ENCODE measurements around the gene B4GALT2.

B4GALT2 gene

GRCh38 chr1:44016041-44016889 is 37.3 kb downstream of the B4GALT2 start:
- no peak for DNase-seq (ENCODE audit: extremely low read depth, insufficient read length)
- no peak for TF ChIP-seq CTCF (IDR thresholded peaks at IDR 0.05; ENCODE audit: insufficient read depth, low read length, poor library complexity, severe bottlenecking)
- Histone ChIP-seq H3K4me3 (replicated peaks; ENCODE audit: low read depth, low read length) (no peak overlapping the region), H3K36me3 (ENCODE audit: control insufficient read depth, insufficient read depth, low read length) (no peaks in the 10 kb centered on the region), H3K27me3 (replicated peaks; ENCODE audit: control insufficient read depth, insufficient read depth, low read length) (no peaks in the 10 kb centered on the region; the same call in 1 of the 2 replicates)

GRCh38 chr1:44016890-44017400 is 37.9 kb downstream of the B4GALT2 start:
- Histone ChIP-seq H3K36me3 (ENCODE audit: control insufficient read depth, insufficient read depth, low read length) (no peaks in the 10 kb centered on the region), H3K4me3 (replicated peaks; ENCODE audit: low read depth, low read length) (no peak overlapping the region), H3K27me3 (replicated peaks; ENCODE audit: control insufficient read depth, insufficient read depth, low read length) (no peaks in the 10 kb centered on the region; the same call in 1 of the 2 replicates)
- no peak for DNase-seq (ENCODE audit: extremely low read depth, insufficient read length)
- no peak for TF ChIP-seq CTCF (IDR thresholded peaks at IDR 0.05; ENCODE audit: insufficient read depth, low read length, poor library complexity, severe bottlenecking)

GRCh38 chr1:44019466-44019948 is 40.5 kb downstream of the B4GALT2 start:
- Histone ChIP-seq H3K4me3 (replicated peaks; ENCODE audit: low read depth, low read length) (no peak overlapping the region), H3K27me3 (replicated peaks; ENCODE audit: control insufficient read depth, insufficient read depth, low read length) (no peaks in the 10 kb centered on the region; the same call in 1 of the 2 replicates), H3K36me3 (ENCODE audit: control insufficient read depth, insufficient read depth, low read length) (no peaks in the 10 kb centered on the region)
- TF ChIP-seq CTCF (IDR thresholded peaks at IDR 0.05; ENCODE audit: insufficient read depth, low read length, poor library complexity, severe bottlenecking), result no peak
- no peak for DNase-seq (ENCODE audit: extremely low read depth, insufficient read length)

GRCh38 chr1:44020464-44020863 is 41.5 kb downstream of the B4GALT2 start:
- TF ChIP-seq CTCF (IDR thresholded peaks at IDR 0.05; ENCODE audit: insufficient read depth, low read length, poor library complexity, severe bottlenecking), result no peak
- no peaks in the 10 kb centered on the region; the same call in 1 of the 2 replicates for H3K27me3 ChIP-seq (replicated peaks; ENCODE audit: control insufficient read depth, insufficient read depth, low read length)
- DNase-seq (ENCODE audit: extremely low read depth, insufficient read length), result no peak
- H3K4me3 ChIP-seq (replicated peaks; ENCODE audit: low read depth, low read length), result no peak overlapping the region
- H3K36me3 ChIP-seq (ENCODE audit: control insufficient read depth, insufficient read depth, low read length), result no peaks in the 10 kb centered on the region

- Histone ChIP-seq H3K27me3 (replicated peaks; ENCODE audit: control insufficient read depth, insufficient read depth, low read length) (no peaks in the 10 kb centered on the region; the same call in 1 of the 2 replicates), H3K36me3 (ENCODE audit: control insufficient read depth, insufficient read depth, low read length) (no peaks in the 10 kb centered on the region), H3K4me3 (replicated peaks; ENCODE audit: low read depth, low read length) (no peak overlapping the region)
- DNase-seq (ENCODE audit: extremely low read depth, insufficient read length), result no peak
- no peak for TF ChIP-seq CTCF (IDR thresholded peaks at IDR 0.05; ENCODE audit: insufficient read depth, low read length, poor library complexity, severe bottlenecking)
Measured at GRCh38 chr1:44021156-44021555, 42.1 kb downstream of the B4GALT2 start.

Measured in GM06990 (cell line).